Epithelial cell of umbilical artery (primary cell): Measurements from ENCODE around the gene POC1B. TPM values are rescaled to one million over a fixed set of nuclear protein-coding genes. Genes with fewer than 3 reads are reported as not detected.

Source experiments
- total RNA-seq: library from RNA; depleted of rRNA; stranded (reverse); fragments of >200 nt; gene quantifications from 2 replicates; pipeline ENCODE4 v1.2.3, GENCODE V29; 2014

POC1B gene
- 12.9 and 15.9 TPM in 2 replicates for total RNA-seq

GRCh38 chr12:89525824-89526770 is at the start of gene POC1B:
Gene POC1B (minus strand): TSS chr12:89526047. CDS start chr12:89525895, 152 bp downstream.

GRCh38 chr12:89524541-89525304 is 1.1 kb downstream of the POC1B start, which contains the start of gene GALNT4:
Gene GALNT4 (minus strand): TSS chr12:89524796. CDS start chr12:89524549, 247 bp downstream.

Other genes starting within 250 kb of the POC1B start
- gene DUSP6, start 173.5 kb downstream of the POC1B start, total RNA-seq: 214 and 503 TPM in 2 replicates
- gene GALNT4, start 1.3 kb downstream of the POC1B start, total RNA-seq: 17.5 and 19.5 TPM in 2 replicates
- 38.3 and 44.4 TPM in 2 replicates for gene ATP2B1, start 182.8 kb upstream of the POC1B start, total RNA-seq